Stimulated activated CD4-positive, alpha-beta T cell treated with anti-CD3 and anti-CD28 coated beads, Interleukin-1b, Interleukin-23, amount 100 ng/mL, for 1 hour (primary cell): ENCODE measurements around the gene NUP37.

Experiments used
- DNase-seq, 2 donors: peaks; one replicate each; pipeline ENCODE4 v3.0.0-alpha.2; 2020; ENCODE audit warnings: low read depth in 2 of 2

The NUP37 gene

DNA sequence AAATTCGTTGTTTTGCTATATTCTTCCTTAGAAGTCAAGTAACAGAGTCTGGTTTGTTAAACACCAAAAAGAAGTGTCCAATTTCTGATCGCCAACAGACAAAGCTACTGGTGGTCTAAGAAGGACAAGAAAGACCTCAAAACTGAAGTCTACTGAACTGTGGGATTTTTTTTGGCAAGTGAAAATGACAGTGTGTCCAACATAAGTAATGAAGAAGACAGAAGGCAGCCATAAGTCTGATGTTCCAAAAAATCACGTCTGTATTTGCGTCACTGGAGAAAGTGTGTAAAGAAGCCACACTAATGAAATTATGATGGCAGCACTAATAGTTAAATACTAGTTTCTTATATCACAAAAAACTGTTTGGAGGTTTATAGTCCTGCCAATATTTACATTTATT lies 90.8 kb downstream of the NUP37 start:
- DNase-seq, result no peak

DNA sequence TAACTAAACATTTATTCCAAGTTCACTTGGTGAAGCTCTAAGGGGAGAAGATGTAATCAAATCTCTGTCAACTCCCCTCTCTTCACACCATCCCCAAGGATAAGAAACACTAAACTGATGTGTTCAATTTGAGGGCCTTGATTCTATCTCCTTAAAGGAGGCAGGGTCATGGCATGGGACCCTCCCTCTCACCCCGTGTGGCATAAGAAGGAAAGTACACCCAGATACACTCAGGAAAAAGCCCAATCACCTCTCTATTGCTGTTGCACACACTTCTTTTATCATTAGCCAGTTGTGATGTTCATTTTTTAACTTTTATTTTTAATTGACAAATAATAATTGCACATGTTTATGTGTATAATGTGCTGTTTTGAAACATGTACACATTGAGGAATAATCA lies 93.2 kb downstream of the NUP37 start:
- no peak for DNase-seq

DNA sequence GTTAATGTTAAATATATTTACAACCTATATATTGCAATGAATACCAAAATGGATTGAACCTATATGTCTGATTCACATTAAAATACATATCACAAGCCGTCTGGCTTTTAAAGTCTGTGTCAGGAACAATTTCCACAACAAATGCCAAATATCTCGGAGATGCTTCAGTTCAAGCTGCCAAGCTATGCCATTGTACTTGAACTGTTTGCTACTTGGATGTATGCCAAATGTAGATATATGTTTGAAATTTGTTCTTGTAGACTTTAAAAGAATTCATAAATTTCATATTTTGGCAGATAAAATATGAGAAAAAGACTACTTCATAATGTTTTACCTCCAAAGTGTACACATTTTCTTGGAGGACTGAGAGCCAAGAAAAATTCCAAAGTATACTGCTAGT lies 95.1 kb downstream of the NUP37 start:
- no peak for DNase-seq

DNA sequence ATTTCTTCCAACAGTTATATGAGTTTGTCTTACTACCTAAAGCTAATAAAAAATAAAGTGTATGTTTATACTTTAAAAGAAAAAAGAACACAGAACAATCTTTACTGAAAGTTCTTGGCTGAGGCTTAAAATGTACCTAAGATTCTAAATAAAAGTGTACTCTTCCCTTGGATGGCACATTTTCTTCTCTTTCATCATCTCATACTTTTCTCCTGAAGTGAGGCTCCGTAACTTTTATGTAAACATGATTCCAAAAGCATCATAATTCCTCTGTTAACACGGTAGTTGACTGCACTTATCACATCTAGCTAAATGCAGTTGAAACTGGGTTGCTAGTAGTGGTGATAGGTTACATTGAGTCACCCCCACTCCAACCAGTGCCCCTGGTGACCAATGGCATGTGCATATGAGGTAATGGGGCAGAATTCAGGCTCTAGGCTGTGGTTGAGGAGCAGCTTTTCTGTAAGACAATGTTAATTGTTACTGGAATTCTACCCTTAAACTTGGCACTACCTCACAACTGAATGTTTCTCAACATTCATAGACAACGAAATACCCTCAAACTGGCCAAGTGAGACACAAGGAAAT lies 96.5 kb downstream of the NUP37 start:
- DNase-seq, result no peak
